Measurements from ENCODE around the gene IL33. TPM values are rescaled to one million over a fixed set of nuclear protein-coding genes. Genes with fewer than 3 reads are reported as not detected.

IL33 gene
- total RNA-seq, 1 donor from 2014 or later: not detected

DNA sequence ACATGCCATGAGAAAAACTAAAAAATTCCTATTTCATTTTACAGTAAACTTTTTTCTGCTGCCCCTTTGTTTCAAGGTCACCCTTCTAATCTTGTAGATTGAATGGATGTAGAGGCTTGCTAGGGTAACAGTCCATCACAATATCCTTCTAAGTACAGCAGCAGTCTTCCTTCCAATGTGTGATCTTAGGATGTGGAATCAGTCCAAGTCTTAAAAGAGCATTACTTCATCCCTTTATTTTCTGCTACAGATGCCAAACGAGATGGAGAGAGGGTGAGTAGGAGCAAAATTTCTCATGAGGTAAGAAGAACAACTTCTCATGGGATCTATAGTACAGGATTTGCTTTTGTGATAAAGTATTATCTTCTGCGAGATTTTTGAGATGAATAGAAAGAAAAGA lies 704 bp upstream of the IL33 start:
- no peak for TF ChIP-seq CTCF (IDR thresholded peaks at IDR 0.05)
- peaks cover 19% of the 10 kb centered on the region for H3K27me3 Mint-ChIP-seq (ENCODE audit: low read depth)
- peaks cover 14% of the 10 kb centered on the region for H3K9me3 Mint-ChIP-seq (ENCODE audit: low read depth)
- no peak overlapping the region for H3K4me3 Mint-ChIP-seq (ENCODE audit: unreplicated experiment)
- DNase-seq (ENCODE audit: low spot score): no peak
- H3K4me1 Mint-ChIP-seq (ENCODE audit: low read depth): peaks cover 5% of the 10 kb centered on the region
- H3K27ac Mint-ChIP-seq (ENCODE audit: unreplicated experiment): no peak overlapping the region
- H3K36me3 Mint-ChIP-seq (ENCODE audit: low read depth): no peaks in the 10 kb centered on the region

GRCh38 chr9:6216002-6216401 lies 395 bp downstream of the IL33 start:
- DNase-seq (ENCODE audit: low spot score): no peak
- Mint-ChIP-seq H3K4me1 (ENCODE audit: low read depth) (peaks cover 5% of the 10 kb centered on the region), H3K9me3 (ENCODE audit: low read depth) (peaks cover 4% of the 10 kb centered on the region), H3K4me3 (ENCODE audit: unreplicated experiment) (no peak overlapping the region), H3K27ac (ENCODE audit: unreplicated experiment) (no peak overlapping the region), H3K27me3 (ENCODE audit: low read depth) (peaks cover 22% of the 10 kb centered on the region), H3K36me3 (ENCODE audit: low read depth) (no peaks in the 10 kb centered on the region)
- TF ChIP-seq CTCF (IDR thresholded peaks at IDR 0.05): no peak

GRCh38 chr9:6216951-6217350 lies 1.3 kb downstream of the IL33 start:
- TF ChIP-seq CTCF (IDR thresholded peaks at IDR 0.05): no peak
- no peak overlapping the region for H3K27ac Mint-ChIP-seq (ENCODE audit: unreplicated experiment)
- peaks cover 22% of the 10 kb centered on the region for H3K27me3 Mint-ChIP-seq (ENCODE audit: low read depth)
- H3K36me3 Mint-ChIP-seq (ENCODE audit: low read depth): no peaks in the 10 kb centered on the region
- H3K4me1 Mint-ChIP-seq (ENCODE audit: low read depth): peaks cover 5% of the 10 kb centered on the region
- DNase-seq (ENCODE audit: low spot score): no peak
- peaks cover 2% of the 10 kb centered on the region for H3K9me3 Mint-ChIP-seq (ENCODE audit: low read depth)
- no peak overlapping the region for H3K4me3 Mint-ChIP-seq (ENCODE audit: unreplicated experiment)

- no peak overlapping the region for H3K27ac Mint-ChIP-seq (ENCODE audit: unreplicated experiment)
- H3K9me3 Mint-ChIP-seq (ENCODE audit: low read depth): no peaks in the 10 kb centered on the region
- H3K27me3 Mint-ChIP-seq (ENCODE audit: low read depth): peaks cover 22% of the 10 kb centered on the region
- TF ChIP-seq CTCF (IDR thresholded peaks at IDR 0.05): no peak
- no peak for DNase-seq (ENCODE audit: low spot score)
- peaks cover 5% of the 10 kb centered on the region for H3K4me1 Mint-ChIP-seq (ENCODE audit: low read depth)
- no peaks in the 10 kb centered on the region for H3K36me3 Mint-ChIP-seq (ENCODE audit: low read depth)
- no peak overlapping the region for H3K4me3 Mint-ChIP-seq (ENCODE audit: unreplicated experiment)
Measured at GRCh38 chr9:6218099-6218502, 2.5 kb downstream of the IL33 start.

- TF ChIP-seq CTCF (IDR thresholded peaks at IDR 0.05): no peak
- no peaks in the 10 kb centered on the region for H3K36me3 Mint-ChIP-seq (ENCODE audit: low read depth)
- peaks cover 23% of the 10 kb centered on the region for H3K27me3 Mint-ChIP-seq (ENCODE audit: low read depth)
- no peak for DNase-seq (ENCODE audit: low spot score)
- H3K4me1 Mint-ChIP-seq (ENCODE audit: low read depth): peaks cover 5% of the 10 kb centered on the region
- no peak overlapping the region for H3K4me3 Mint-ChIP-seq (ENCODE audit: unreplicated experiment)
- H3K27ac Mint-ChIP-seq (ENCODE audit: unreplicated experiment): no peak overlapping the region
- H3K9me3 Mint-ChIP-seq (ENCODE audit: low read depth): no peaks in the 10 kb centered on the region
Measured at GRCh38 chr9:6219040-6219439, 3.4 kb downstream of the IL33 start.

Measured in chondrocyte (in vitro differentiated cells).